ENCODE data around the gene JPH4. TPM values are rescaled to one million over a fixed set of nuclear protein-coding genes. Genes with fewer than 3 reads are reported as not detected.

The JPH4 gene
- polyA plus RNA-seq, 2 of the 4 experiments (the other 2 are of a cell fraction), result 0.05 TPM; not detected in 1

GRCh38 chr14:23579739-23580138 lies 1.1 kb upstream of the JPH4 start:
- FAIRE-seq, result no peak
- CTCF ChIA-PET, result interaction anchor here (0.7 to 1.0 kb wide), 2 partner anchors 9 to 477 kb away, joined by 3 read pairs; no protein-coding TSS in a partner anchor
- H3K4me3 ChIP-seq, result no peak overlapping the region

GRCh38 chr14:23579311-23579630 lies 681 bp upstream of the JPH4 start:
- Histone ChIP-seq H3K9me3 (no peaks in the 10 kb centered on the region), H3K27ac (no peak overlapping the region), H3K4me2 (no peak overlapping the region), H3K4me3 (no peak overlapping the region), H3K4me1 (no peaks in the 10 kb centered on the region)
- no peak for DNase-seq (ENCODE audit: low read depth in 1 of 2, low spot score in 1 of 2)
- ChIA-PET CTCF (interaction anchor here (0.7 to 1.8 kb wide), 3 partner anchors 9 to 478 kb away, joined by 3 to 4 read pairs (median 3); no protein-coding TSS in a partner anchor), POLR2A (no interaction called here)
- FAIRE-seq, result no peak
- no peak for TF ChIP-seq MAZ (IDR thresholded peaks at IDR 0.05; ENCODE audit: borderline replicate concordance, low read depth, low read length)
- no peak for TF ChIP-seq POLR2A (IDR thresholded peaks at IDR 0.05; ENCODE audit: low read length)
- no peak for TF ChIP-seq RAD21 (conservative IDR thresholded peaks at IDR 0.05 in 1 of 2, IDR thresholded peaks at IDR 0.05 in 1 of 2)
- no peak for TF ChIP-seq REST (IDR thresholded peaks at IDR 0.05)
- 72% methylated on average over 3 of the region's 3 CpGs for WGBS (ENCODE audit: missing lambda C conversion rate)
- no peak for ATAC-seq

More at GRCh38 chr14:23579739-23580138, 1.1 kb upstream of the JPH4 start:
- ATAC-seq, result no peak
- no peak for DNase-seq (ENCODE audit: low read depth in 1 of 2, low spot score in 1 of 2)
- H3K4me2 ChIP-seq, result no peak overlapping the region
- TF ChIP-seq SREBF2 (IDR thresholded peaks at IDR 0.05) (no peak), MYC (IDR thresholded peaks at IDR 0.05; ENCODE audit: borderline replicate concordance, low read length) (no peak), MAZ (IDR thresholded peaks at IDR 0.05; ENCODE audit: borderline replicate concordance, low read depth, low read length) (no peak), PHF8 (IDR thresholded peaks at IDR 0.05; ENCODE audit: borderline replicate concordance, low read depth) (no peak), ELK1 (IDR thresholded peaks at IDR 0.05; ENCODE audit: low read depth, low read length) (no peak), CHD4 (IDR thresholded peaks at IDR 0.05; ENCODE audit: borderline replicate concordance) (no peak), ZSCAN20 (CRISPR knock-in tag; IDR thresholded peaks at IDR 0.05) (no peak), HOXB5 (CRISPR knock-in tag; IDR thresholded peaks at IDR 0.05) (no peak), SMC3 (IDR thresholded peaks at IDR 0.05) (no peak), ZC3H11A (IDR thresholded peaks at IDR 0.05) (no peak), BHLHE40 (IDR thresholded peaks at IDR 0.05; ENCODE audit: low read depth, low read length) (no peak), CBX2 (IDR thresholded peaks at IDR 0.05; ENCODE audit: borderline replicate concordance, low read depth) (no peak), ESRRA (IDR thresholded peaks at IDR 0.05; ENCODE audit: borderline replicate concordance, low read length) (no peak)
- no peaks in the 10 kb centered on the region for H3K9me3 ChIP-seq
- H3K4me1 ChIP-seq, result no peaks in the 10 kb centered on the region
- POLR2A ChIA-PET, result no interaction called here
- no peak overlapping the region for H3K27ac ChIP-seq

- no peak overlapping the region for H3K27ac ChIP-seq
- ATAC-seq (no peak), DNase-seq (ENCODE audit: low read depth in 1 of 2, low spot score in 1 of 2) (no peak), FAIRE-seq (no peak)
- ChIA-PET CTCF (interaction anchor here (0.7 to 1.8 kb wide), 5 partner anchors 9 to 82 kb away, joined by 3 to 6 read pairs (median 4); no protein-coding TSS in a partner anchor), POLR2A (no interaction called here)
- no peak overlapping the region for H3K4me3 ChIP-seq
- no peaks in the 10 kb centered on the region for H3K9me3 ChIP-seq
- TF ChIP-seq USF2 (IDR thresholded peaks at IDR 0.05), result no peak
- no peak for TF ChIP-seq HES2 (IDR thresholded peaks at IDR 0.05)
- no peak for TF ChIP-seq REST (IDR thresholded peaks at IDR 0.05)
- WGBS (ENCODE audit: missing lambda C conversion rate), result 13% methylated on average over 9 of the region's 24 CpGs
- peak overlapping the region; percentile 29; the same call in 2 of the 3 replicates for H3K4me2 ChIP-seq
- no peaks in the 10 kb centered on the region for H3K4me1 ChIP-seq
Measured at GRCh38 chr14:23577710-23578392, 739 bp downstream of the JPH4 start.

Data from A549 (cell line).